ENCODE data around the gene CLHC1. TPM values are rescaled to one million over a fixed set of nuclear protein-coding genes. Genes with fewer than 3 reads are reported as not detected.

Gene CLHC1
- total RNA-seq, 1 experiment from 2014 or later = 10.4 TPM

DNA sequence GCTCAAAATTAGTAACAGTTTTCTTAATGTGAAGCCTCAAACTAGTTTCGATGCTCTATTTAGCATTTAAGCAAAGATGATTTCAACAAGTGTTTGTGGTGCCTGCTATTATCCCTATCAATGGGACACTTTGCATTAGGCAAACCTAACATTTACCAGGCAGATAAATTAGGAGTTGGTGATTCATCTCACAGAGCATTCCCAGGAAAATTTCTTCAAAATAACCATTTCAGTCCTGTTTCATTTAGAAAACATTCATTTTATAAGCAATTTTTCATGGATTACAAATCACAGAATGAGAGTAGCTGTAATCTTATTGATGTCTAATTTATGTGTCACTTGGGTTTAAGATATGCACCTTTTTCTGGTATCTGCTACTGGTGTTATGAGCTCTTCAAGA is 62.7 kb downstream of the CLHC1 start:
- Mint-ChIP-seq H3K27ac (ENCODE audit: unreplicated experiment) (no peak overlapping the region), H3K4me1 (ENCODE audit: low read depth, unreplicated experiment) (peaks cover 21% of the 10 kb centered on the region), H3K4me3 (ENCODE audit: low read depth, unreplicated experiment) (no peak overlapping the region), H3K9me3 (ENCODE audit: low read depth, unreplicated experiment) (no peaks in the 10 kb centered on the region), H3K36me3 (ENCODE audit: insufficient read depth, unreplicated experiment) (no peaks in the 10 kb centered on the region), H3K27me3 (ENCODE audit: unreplicated experiment) (no peaks in the 10 kb centered on the region)
- CTCF ChIA-PET = no interaction called here
- intact Hi-C loops (cut with micrococcal nuclease; ENCODE audit: unreplicated experiment) = loop anchor here (5.0 kb wide), 1 partner anchor 72 kb away; no protein-coding TSS in a partner anchor
- BruUV-seq (replicated peaks) = no TSS peak
- no peak for DNase-seq
- TF ChIP-seq, protein P1, sequence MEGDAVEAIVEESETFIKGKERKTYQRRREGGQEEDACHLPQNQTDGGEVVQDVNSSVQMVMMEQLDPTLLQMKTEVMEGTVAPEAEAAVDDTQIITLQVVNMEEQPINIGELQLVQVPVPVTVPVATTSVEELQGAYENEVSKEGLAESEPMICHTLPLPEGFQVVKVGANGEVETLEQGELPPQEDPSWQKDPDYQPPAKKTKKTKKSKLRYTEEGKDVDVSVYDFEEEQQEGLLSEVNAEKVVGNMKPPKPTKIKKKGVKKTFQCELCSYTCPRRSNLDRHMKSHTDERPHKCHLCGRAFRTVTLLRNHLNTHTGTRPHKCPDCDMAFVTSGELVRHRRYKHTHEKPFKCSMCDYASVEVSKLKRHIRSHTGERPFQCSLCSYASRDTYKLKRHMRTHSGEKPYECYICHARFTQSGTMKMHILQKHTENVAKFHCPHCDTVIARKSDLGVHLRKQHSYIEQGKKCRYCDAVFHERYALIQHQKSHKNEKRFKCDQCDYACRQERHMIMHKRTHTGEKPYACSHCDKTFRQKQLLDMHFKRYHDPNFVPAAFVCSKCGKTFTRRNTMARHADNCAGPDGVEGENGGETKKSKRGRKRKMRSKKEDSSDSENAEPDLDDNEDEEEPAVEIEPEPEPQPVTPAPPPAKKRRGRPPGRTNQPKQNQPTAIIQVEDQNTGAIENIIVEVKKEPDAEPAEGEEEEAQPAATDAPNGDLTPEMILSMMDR (IDR thresholded peaks at IDR 0.05; ENCODE audit: unreplicated experiment) = no peak

DNA sequence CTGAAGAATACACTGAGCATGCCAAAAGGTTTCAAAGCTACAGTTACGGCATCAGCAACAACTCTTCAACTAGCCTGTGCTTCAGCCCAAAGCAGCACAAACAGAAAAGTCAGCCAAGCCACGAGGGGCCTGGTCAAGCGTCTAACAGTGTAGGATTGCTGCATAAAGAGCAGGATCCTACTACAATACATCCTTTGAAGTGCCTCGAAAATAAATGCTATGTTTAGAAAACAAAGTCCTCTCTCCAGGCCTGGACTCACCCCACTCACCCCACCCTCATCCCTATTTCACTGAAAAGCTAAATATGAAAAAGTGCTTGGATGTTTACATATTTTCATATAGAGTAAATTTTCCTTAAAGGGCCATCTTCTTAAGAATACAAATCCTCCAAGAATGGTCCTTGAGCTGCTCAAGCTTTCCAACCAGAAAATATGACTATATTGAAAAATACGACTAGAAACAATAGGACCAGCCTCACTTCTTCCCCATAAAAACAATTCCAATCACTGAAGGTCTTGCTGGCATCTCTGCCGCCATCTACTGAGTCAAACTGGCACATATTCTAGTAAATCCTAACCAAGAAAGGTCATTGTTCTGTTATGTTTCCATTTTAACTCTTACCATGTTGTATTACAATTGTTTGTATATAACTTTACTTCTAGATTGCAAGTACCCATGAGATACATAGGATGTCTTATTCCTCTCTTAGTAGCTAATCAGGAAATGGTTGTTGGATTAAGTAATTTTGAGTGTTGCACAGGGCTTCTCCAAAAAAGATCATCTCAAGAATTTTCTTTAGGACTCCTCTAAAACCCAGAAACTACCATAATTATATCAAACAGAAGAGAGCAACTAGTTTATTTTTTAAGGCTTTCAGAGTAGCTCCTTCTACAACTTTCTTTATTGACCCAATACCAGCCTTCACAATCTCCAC is 63.6 kb downstream of the CLHC1 start:
- peaks cover 29% of the 10 kb centered on the region for H3K4me1 Mint-ChIP-seq (ENCODE audit: low read depth, unreplicated experiment)
- H3K36me3 Mint-ChIP-seq (ENCODE audit: insufficient read depth, unreplicated experiment) = no peaks in the 10 kb centered on the region
- H3K9me3 Mint-ChIP-seq (ENCODE audit: low read depth, unreplicated experiment) = no peaks in the 10 kb centered on the region
- no TSS peak for BruUV-seq (replicated peaks)
- intact Hi-C loops (cut with micrococcal nuclease; ENCODE audit: unreplicated experiment) = loop anchor here (1.0 to 5.0 kb wide), 3 partner anchors 71 to 153 kb away; no protein-coding TSS in a partner anchor
- H3K4me3 Mint-ChIP-seq (ENCODE audit: low read depth, unreplicated experiment) = no peak overlapping the region
- peak; percentile 56 for DNase-seq
- H3K27ac Mint-ChIP-seq (ENCODE audit: unreplicated experiment) = no peak overlapping the region
- CTCF ChIA-PET = interaction anchor here (1.4 to 3.6 kb wide), 5 partner anchors 35 to 269 kb away, joined by 3 to 25 read pairs (median 5); partner anchors contain the start of gene RTN4
- TF ChIP-seq, protein P1 (IDR thresholded peaks at IDR 0.05; ENCODE audit: unreplicated experiment) = peak; percentile 58
- H3K27me3 Mint-ChIP-seq (ENCODE audit: unreplicated experiment) = no peaks in the 10 kb centered on the region

DNA sequence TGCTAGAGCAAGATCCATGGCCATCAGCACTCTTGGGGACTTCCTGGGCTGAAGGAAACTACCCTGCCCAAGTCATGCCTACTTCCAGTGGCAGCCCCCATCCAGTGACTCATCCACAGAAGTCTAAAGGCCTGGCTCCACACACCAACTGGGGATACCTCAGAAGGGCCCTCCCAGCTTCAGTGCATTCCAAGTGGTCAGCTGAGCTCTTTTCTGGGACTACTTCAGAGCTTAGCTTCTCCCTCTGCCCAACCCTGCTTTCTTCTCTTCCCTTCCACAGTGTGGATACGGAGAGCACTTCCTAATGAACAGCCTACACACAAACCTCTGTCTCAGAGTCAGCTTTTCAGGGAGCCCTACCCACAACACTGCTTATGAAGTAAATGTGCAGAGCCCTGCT is 66.5 kb downstream of the CLHC1 start:
- Mint-ChIP-seq H3K9me3 (ENCODE audit: low read depth, unreplicated experiment) (no peaks in the 10 kb centered on the region), H3K36me3 (ENCODE audit: insufficient read depth, unreplicated experiment) (no peaks in the 10 kb centered on the region), H3K4me3 (ENCODE audit: low read depth, unreplicated experiment) (no peak overlapping the region), H3K27ac (ENCODE audit: unreplicated experiment) (no peak overlapping the region), H3K4me1 (ENCODE audit: low read depth, unreplicated experiment) (peaks cover 48% of the 10 kb centered on the region), H3K27me3 (ENCODE audit: unreplicated experiment) (no peaks in the 10 kb centered on the region)
- TF ChIP-seq, protein P1 (IDR thresholded peaks at IDR 0.05; ENCODE audit: unreplicated experiment) = no peak
- CTCF ChIA-PET = interaction anchor here (0.8 to 3.6 kb wide), 2 partner anchors 115 to 266 kb away, joined by 3 to 25 read pairs; partner anchors contain the start of gene RTN4
- intact Hi-C loops (cut with micrococcal nuclease; ENCODE audit: unreplicated experiment) = loop anchor here (5.0 kb wide), 1 partner anchor 68 kb away; no protein-coding TSS in a partner anchor
- peak; percentile 23 for DNase-seq
- BruUV-seq (replicated peaks) = no TSS peak

DNA sequence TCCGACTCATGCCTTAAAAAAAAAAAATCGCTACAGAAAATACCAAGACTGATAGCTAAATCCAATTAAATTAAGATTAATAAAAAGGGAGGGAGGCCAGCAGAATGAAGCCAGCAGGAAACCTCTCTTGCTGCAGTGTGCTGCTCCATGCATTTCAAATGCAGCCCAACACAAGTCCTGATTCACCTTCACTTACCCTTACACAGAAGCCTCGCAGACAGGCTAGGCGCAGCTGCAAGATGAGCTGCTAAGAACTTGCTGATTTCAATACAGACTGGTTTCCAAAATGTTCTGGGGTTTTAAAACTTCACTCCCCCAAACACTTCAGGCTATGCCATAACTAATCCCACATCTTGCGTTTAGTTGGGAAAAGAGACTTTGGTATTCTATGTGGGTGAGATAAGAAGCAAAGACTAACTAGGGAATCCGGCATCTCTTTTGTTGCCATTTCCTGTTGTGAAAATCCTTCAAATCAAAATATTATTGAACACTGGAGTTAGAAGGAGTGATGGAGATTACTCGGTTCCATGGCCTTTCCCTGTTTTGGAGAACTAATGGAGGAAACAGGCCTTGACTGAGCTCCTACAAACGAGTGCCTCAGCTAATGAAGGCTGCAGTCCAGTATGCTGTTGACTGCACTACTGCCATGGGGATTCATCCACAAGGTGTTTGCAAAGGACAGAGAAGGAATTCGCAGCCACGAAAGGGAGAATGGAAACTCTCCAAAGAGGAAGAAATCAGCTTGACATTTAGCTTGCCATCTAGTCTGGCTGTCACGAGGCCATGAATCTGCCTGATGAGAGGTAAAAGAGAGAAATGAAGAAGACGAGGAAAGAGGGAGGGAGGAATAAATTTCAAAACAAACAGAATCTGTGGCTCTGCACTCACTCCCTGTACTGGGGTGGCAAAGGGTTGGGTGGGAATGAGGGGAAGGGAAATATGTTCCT is 67.3 kb downstream of the CLHC1 start:
- TF ChIP-seq, protein P1 (IDR thresholded peaks at IDR 0.05; ENCODE audit: unreplicated experiment) = no peak
- no peak for DNase-seq
- BruUV-seq (replicated peaks) = no TSS peak
- H3K4me3 Mint-ChIP-seq (ENCODE audit: low read depth, unreplicated experiment) = peak overlapping the region; percentile 63
- no peaks in the 10 kb centered on the region for H3K36me3 Mint-ChIP-seq (ENCODE audit: insufficient read depth, unreplicated experiment)
- no peaks in the 10 kb centered on the region for H3K9me3 Mint-ChIP-seq (ENCODE audit: low read depth, unreplicated experiment)
- CTCF ChIA-PET = interaction anchor here (0.5 to 1.9 kb wide), 10 partner anchors 10 to 265 kb away, joined by 3 to 8 read pairs (median 3); partner anchors contain the start of gene RTN4
- H3K4me1 Mint-ChIP-seq (ENCODE audit: low read depth, unreplicated experiment) = peaks cover 56% of the 10 kb centered on the region
- H3K27me3 Mint-ChIP-seq (ENCODE audit: unreplicated experiment) = no peaks in the 10 kb centered on the region
- peak overlapping the region; percentile 73 for H3K27ac Mint-ChIP-seq (ENCODE audit: unreplicated experiment)
- intact Hi-C loops (cut with micrococcal nuclease; ENCODE audit: unreplicated experiment) = loop anchor here (5.0 kb wide), 1 partner anchor 68 kb away; no protein-coding TSS in a partner anchor

All from Calu3 (cell line).